HCT116 (cell line): ENCODE data around the gene AUTS2.

Experiments
- EGR1 ChIP-seq: IDR thresholded peaks from 2 replicates; pipeline ENCODE4 v1.6.1; 2012; ENCODE audit warnings: low read depth
- EZH2 ChIP-seq: fragments of 200-600 bp; sonication (generic); IDR thresholded peaks from 2 replicates; pipeline ENCODE4 v1.6.1; 2017; ENCODE audit warnings: antibody characterized with exemption, mixed run types

- TF ChIP-seq EZH2 (no peak), EGR1 (no peak)
Measured at GRCh38 chr7:69912846-69913245, 314.6 kb downstream of the AUTS2 start.
